H1 (cell line): Measurements from ENCODE around the gene ZNF385D. TPM values are rescaled to one million over a fixed set of nuclear protein-coding genes. Genes with fewer than 3 reads are reported as not detected.

Experiments used
- CTCF ChIA-PET: fragments of 300-600 bp; sonication (Branson Sonifier 250); formaldehyde crosslinking; loops from one replicate; lab custom pipeline; 2021; ENCODE audit not compliant: partially characterized antibody; lab: Charles Lee
- POLR2A ChIA-PET: fragments of 300-600 bp; sonication (Branson Sonifier 250); formaldehyde crosslinking; loops from one replicate; lab custom pipeline; 2021; ENCODE audit warnings: inconsistent platforms; ENCODE audit not compliant: partially characterized antibody; lab: Charles Lee
- DNase-seq, 2 experiments: peaks; one replicate each; pipeline versions ENCODE4 v3.0.0 to v3.0.0-alpha.2; 2010 to 2022; ENCODE audit warnings: low spot score in 2 of 2, low read depth in 1 of 2, mixed read lengths in 1 of 2
- FAIRE-seq: peaks from 2 replicates; lab custom pipeline; 2011; peaks lifted over from hg19 to GRCh38; lab: Jason Lieb, UNC
- H2AFZ ChIP-seq: 2 replicates; pipeline ENCODE4 v1.8.1; 2012; ENCODE audit warnings: low read length, inconsistent platforms
- H2AK5ac ChIP-seq: 2 replicates; pipeline ENCODE4 v1.6.1; 2013; ENCODE audit warnings: low read depth, low read length
- H2BK120ac ChIP-seq: replicated peaks from 2 replicates; pipeline ENCODE3; 2013; ENCODE audit warnings: low read depth, low read length, inconsistent platforms
- H2BK12ac ChIP-seq: 2 replicates; pipeline ENCODE4 v1.6.1; 2013; ENCODE audit warnings: low read depth, low read length
- H2BK15ac ChIP-seq: 2 replicates; pipeline ENCODE4 v1.6.1; 2013; ENCODE audit warnings: low read length
- H2BK20ac ChIP-seq: 2 replicates; pipeline ENCODE4 v1.6.1; 2013; ENCODE audit warnings: low read length
- H2BK5ac ChIP-seq: 2 replicates; pipeline ENCODE4 v1.6.1; 2013; ENCODE audit warnings: low read depth, low read length
- H3K14ac ChIP-seq: 2 replicates; pipeline ENCODE4 v1.6.1; 2013; ENCODE audit warnings: inconsistent platforms; ENCODE audit not compliant: insufficient read length
- H3K18ac ChIP-seq: 2 replicates; pipeline ENCODE4 v1.6.1; 2013; ENCODE audit warnings: low read length; ENCODE audit errors: extremely low read depth
- H3K23ac ChIP-seq: 2 replicates; pipeline ENCODE4 v1.6.1; 2013; ENCODE audit warnings: inconsistent platforms; ENCODE audit not compliant: insufficient read length
- H3K23me2 ChIP-seq: 2 replicates; pipeline ENCODE4 v1.6.1; 2013; ENCODE audit warnings: low read depth, low read length
- H3K27ac ChIP-seq: 2 replicates; pipeline ENCODE4 v1.6.1; 2011; ENCODE audit warnings: low read depth, low read length, inconsistent platforms
- H3K27me3 ChIP-seq, 4 experiments: replicated peaks in 1 of 4; 1 replicate in 1 of 4; 2 replicates in 3 of 4; pipeline versions ENCODE4 v1.6.1 to v1.8.1; 2011 to 2013; ENCODE audit warnings: low read length in 3 of 4, mild to moderate bottlenecking in 3 of 4, inconsistent platforms in 2 of 4, mixed read lengths in 2 of 4, moderate library complexity in 1 of 4; ENCODE audit not compliant: control insufficient read depth in 3 of 4, insufficient read depth in 3 of 4; ENCODE audit errors: extremely low read depth in 1 of 4
- H3K36me3 ChIP-seq, 4 experiments: 2 replicates each; pipeline versions ENCODE4 v1.6.1 to v1.8.1; 2011 to 2013; ENCODE audit warnings: mild to moderate bottlenecking in 4 of 4, low read length in 3 of 4, moderate library complexity in 2 of 4, control low read depth in 1 of 4, inconsistent platforms in 1 of 4; ENCODE audit not compliant: insufficient read depth in 4 of 4, control insufficient read depth in 2 of 4
- H3K4ac ChIP-seq: replicated peaks from 2 replicates; pipeline ENCODE3; 2013; ENCODE audit warnings: low read length, low read depth, mixed read lengths, inconsistent platforms; ENCODE audit not compliant: insufficient read length
- H3K4me1 ChIP-seq, 4 experiments: replicated peaks in 1 of 4; 1 replicate in 1 of 4; 2 replicates in 3 of 4; pipeline versions ENCODE4 v1.6.1 to v1.8.1; 2011 to 2013; ENCODE audit warnings: low read length in 3 of 4, inconsistent platforms in 2 of 4, mixed read lengths in 1 of 4; ENCODE audit not compliant: insufficient read depth in 4 of 4, control insufficient read depth in 3 of 4
- H3K4me2 ChIP-seq, 2 experiments: 2 replicates each; pipeline versions ENCODE4 v1.6.1 to v1.8.1; 2011 to 2013; ENCODE audit warnings: low read depth in 2 of 2, low read length in 2 of 2, control low read depth in 1 of 2, inconsistent platforms in 1 of 2, mild to moderate bottlenecking in 1 of 2; ENCODE audit not compliant: insufficient read depth in 1 of 2
- H3K4me3 ChIP-seq, 4 experiments: fragments of 200-600, 300-600 bp in 1 of 4; sonication (generic), shearing (Covaris generic), sonication (Bioruptor Twin) in 1 of 4; 2 replicates each; pipeline versions ENCODE4 v1.5.1 to v1.8.1; 2011 to 2016; ENCODE audit warnings: low read length in 4 of 4, low read depth in 3 of 4, control low read depth in 2 of 4, inconsistent platforms in 2 of 4, mild to moderate bottlenecking in 2 of 4, mixed read lengths in 1 of 4, moderate library complexity in 1 of 4; ENCODE audit not compliant: insufficient read depth in 2 of 4; ENCODE audit errors: extremely low read depth in 1 of 4
- H3K56ac ChIP-seq: replicated peaks from 2 replicates; pipeline ENCODE3; 2013; ENCODE audit warnings: low read depth, mild to moderate bottlenecking, mixed read lengths, low read length, inconsistent platforms; ENCODE audit not compliant: insufficient read length
- H3K79me1 ChIP-seq: 2 replicates; pipeline ENCODE4 v1.6.1; 2013; ENCODE audit warnings: low read depth, low read length, control low read depth
- H3K79me2 ChIP-seq, 2 experiments: 2 replicates each; pipeline versions ENCODE4 v1.6.1 to v1.8.1; 2012 to 2013; ENCODE audit warnings: low read length in 2 of 2, mild to moderate bottlenecking in 2 of 2, inconsistent platforms in 1 of 2; ENCODE audit not compliant: insufficient read depth in 2 of 2, control insufficient read depth in 1 of 2
- H3K9ac ChIP-seq, 4 experiments: replicated peaks in 1 of 4; 1 replicate in 1 of 4; 2 replicates in 3 of 4; pipeline versions ENCODE4 v1.6.1 to v1.8.1; 2011 to 2013; ENCODE audit warnings: low read depth in 3 of 4, low read length in 3 of 4, control low read depth in 2 of 4, mild to moderate bottlenecking in 2 of 4, moderate library complexity in 2 of 4, inconsistent platforms in 1 of 4; ENCODE audit errors: extremely low read depth in 1 of 4
- H3K9me3 ChIP-seq, 2 experiments: 2 replicates each; pipeline versions ENCODE4 v1.6.1 to v1.8.1; 2012 to 2013; ENCODE audit warnings: mild to moderate bottlenecking in 2 of 2, moderate library complexity in 2 of 2, control low read depth in 1 of 2, inconsistent platforms in 1 of 2, low read depth in 1 of 2, low read length in 1 of 2, mixed read lengths in 1 of 2; ENCODE audit not compliant: insufficient read depth in 2 of 2
- H4K20me1 ChIP-seq, 2 experiments: replicated peaks in 1 of 2; 2 replicates each; pipeline versions ENCODE3 to v1.8.1; 2011 to 2013; ENCODE audit warnings: inconsistent platforms in 2 of 2, low read length in 2 of 2, mild to moderate bottlenecking in 1 of 2; ENCODE audit not compliant: insufficient read depth in 2 of 2, control insufficient read depth in 1 of 2
- H4K5ac ChIP-seq: 2 replicates; pipeline ENCODE4 v1.6.1; 2013; ENCODE audit warnings: low read length, low read depth, mixed read lengths, inconsistent platforms; ENCODE audit not compliant: insufficient read length
- H4K8ac ChIP-seq: 2 replicates; pipeline ENCODE4 v1.8.0; 2013; ENCODE audit warnings: mild to moderate bottlenecking, moderate library complexity, low read length, inconsistent platforms; ENCODE audit not compliant: insufficient read depth; ENCODE audit errors: extremely low read depth
- H4K91ac ChIP-seq: replicated peaks from 2 replicates; pipeline ENCODE3; 2013; ENCODE audit warnings: low read length, mixed read lengths, inconsistent platforms; ENCODE audit not compliant: insufficient read length
- ATF3 ChIP-seq: IDR thresholded peaks from 2 replicates; pipeline ENCODE4 v1.6.1; 2011; ENCODE audit warnings: low read depth, mild to moderate bottlenecking, low read length; ENCODE audit not compliant: insufficient read depth
- BRCA1 ChIP-seq: IDR thresholded peaks from 2 replicates; pipeline ENCODE4 v1.6.1; 2012; ENCODE audit warnings: low read depth, low read length, improper control_type of control experiment
- CBX5 ChIP-seq: fragments of 300-800, 300-1000 bp; sonication (generic); IDR thresholded peaks from 2 replicates; pipeline ENCODE4 v1.7.1; 2016; ENCODE audit warnings: antibody characterized with exemption, low read length, low read depth
- E2F6 ChIP-seq: IDR thresholded peaks from 2 replicates; pipeline ENCODE4 v1.6.1; 2012; ENCODE audit warnings: inconsistent platforms
- EZH2 ChIP-seq: fragments of 200-600 bp; sonication (generic); IDR thresholded peaks from 2 replicates; pipeline ENCODE4 v1.7.1; 2012; ENCODE audit warnings: low read depth, mild to moderate bottlenecking, moderate library complexity, low read length, inconsistent platforms; ENCODE audit not compliant: severe bottlenecking
- FOSL1 ChIP-seq: IDR thresholded peaks from 2 replicates; pipeline ENCODE4 v1.6.1; 2011; ENCODE audit warnings: mild to moderate bottlenecking, low read depth, low read length, moderate library complexity; ENCODE audit not compliant: insufficient read depth
- POU5F1 ChIP-seq: IDR thresholded peaks from 2 replicates; pipeline ENCODE4 v1.6.1; 2011; ENCODE audit warnings: low read depth, mild to moderate bottlenecking, low read length, moderate library complexity
- RNF2 ChIP-seq: fragments of 200-900, 300-1000 bp; sonication (generic); IDR thresholded peaks from 2 replicates; pipeline ENCODE4 v1.7.1; 2016; ENCODE audit warnings: borderline replicate concordance, low read depth, mild to moderate bottlenecking, antibody characterized with exemption, low read length; ENCODE audit not compliant: poor library complexity, severe bottlenecking; ENCODE audit errors: missing control alignments
- RXRA ChIP-seq: IDR thresholded peaks from 2 replicates; pipeline ENCODE4 v1.6.1; 2011; ENCODE audit warnings: low read depth, mild to moderate bottlenecking, low read length, moderate library complexity; ENCODE audit not compliant: insufficient read depth
- SP4 ChIP-seq: IDR thresholded peaks from 2 replicates; pipeline ENCODE4 v1.6.1; 2012; ENCODE audit warnings: low read length, inconsistent platforms
- TAF1 ChIP-seq: IDR thresholded peaks from 2 replicates; pipeline ENCODE4 v1.6.1; 2011; ENCODE audit warnings: mild to moderate bottlenecking, low read depth, low read length
- TAF7 ChIP-seq: optimal IDR thresholded peaks from 2 replicates; pipeline ENCODE3; 2011; ENCODE audit warnings: low read depth, mild to moderate bottlenecking, inconsistent platforms, low read length, moderate library complexity, borderline replicate concordance
- ZNF274 ChIP-seq: IDR thresholded peaks from 2 replicates; pipeline ENCODE4 v1.7.0; 2012; ENCODE audit warnings: low read length, borderline replicate concordance; ENCODE audit errors: extremely low read depth
- WGBS, 2 experiments: shearing (Covaris generic) in 1 of 2; methylation state at CpG; one replicate each; pipeline versions ENCODE4 v1.1.6 to v1.1.7; 2013 to 2015; ENCODE audit warnings: low lambda C conversion rate in 2 of 2, mixed read lengths in 2 of 2, inconsistent platforms in 1 of 2, low coverage in 1 of 2, missing lambda C conversion rate in 1 of 2; ENCODE audit not compliant: insufficient replicate concordance in 2 of 2, insufficient coverage in 1 of 2, insufficient read length in 1 of 2; ENCODE audit errors: extremely low coverage in 1 of 2, missing lambda C conversion rate in 1 of 2; 5-methylcytosine and 5-hydroxymethylcytosine counted together
- polyA plus RNA-seq, 7 experiments: library from polyadenylated mRNA; depleted of rRNA in 3 of 7; stranded (reverse) in 5 of 7; unstranded in 2 of 7; fragments of >200 nt in 5 of 7; fragments of 200-250 nt in 2 of 7; gene quantifications; 1 replicate in 5 of 7; 2 replicates in 1 of 7; 4 replicates in 1 of 7; pipeline versions ENCODE4 v1.2.1 to v1.2.3, GENCODE V29; 2011 to 2013; ENCODE audit warnings: missing spikeins in 2 of 7, mixed read lengths in 2 of 7
- total RNA-seq: library from RNA; stranded (reverse); fragmentation: NEBNext Ultra II Directional; extraction: Animal tissue kit (Norgen Biotek cat#: 25700); gene quantifications from 2 replicates; pipeline ENCODE4 v1.2.1, GENCODE V29; 2021

Gene ZNF385D
- total and polyA plus RNA-seq, 2 of the 8 experiments (the other 6 are each of a cell fraction or from before 2014, with no cell fraction given) = 5.9 to 10.8 TPM

- Histone ChIP-seq H3K27me3 (no peaks in the 10 kb centered on the region), H3K4me2 (no peak overlapping the region), H4K20me1 (no peaks in the 10 kb centered on the region), H3K27ac (no peak overlapping the region), H2AK5ac (no peak overlapping the region), H3K79me2 (no peaks in the 10 kb centered on the region), H4K5ac (no peak overlapping the region), H3K4me3 (no peak overlapping the region), H3K23ac (no peak overlapping the region), H3K23me2 (no peaks in the 10 kb centered on the region), H2BK20ac (no peak overlapping the region), H3K18ac (no peak overlapping the region), H3K9ac (no peak overlapping the region), H2BK15ac (no peak overlapping the region), H2AFZ (no peak overlapping the region), H2BK5ac (no peak overlapping the region), H3K79me1 (no peaks in the 10 kb centered on the region), H3K14ac (no peak overlapping the region), H3K56ac (no peak overlapping the region), H3K9me3 (no peaks in the 10 kb centered on the region; a peak in 1 of 4 replicates), H4K91ac (no peak overlapping the region), H3K4ac (no peak overlapping the region), H3K36me3 (no peaks in the 10 kb centered on the region), H4K8ac (no peak overlapping the region), H2BK120ac (no peak overlapping the region), H3K4me1 (no peaks in the 10 kb centered on the region; a peak in 1 of 7 replicates), H2BK12ac (no peak overlapping the region)
- ChIA-PET POLR2A (no interaction called here), CTCF (interaction anchor here (0.6 kb wide), 2 partner anchors 11 to 1466 kb away, joined by 3 read pairs; no protein-coding TSS in a partner anchor)
- FAIRE-seq = no peak
- 71% methylated on average over 3 of the region's 3 CpGs; no CpG with 5 or more reads in 1 of the 2 experiments for WGBS, 2 experiments
- no peak for DNase-seq
- TF ChIP-seq BRCA1 (no peak), POU5F1 (no peak), ZNF274 (no peak), SP4 (no peak), EZH2 (no peak), TAF1 (no peak), CBX5 (no peak), RXRA (no peak), RNF2 (no peak), E2F6 (no peak), TAF7 (no peak), ATF3 (no peak), FOSL1 (no peak)
Measured at GRCh38 chr3:21564531-21564930, 186.5 kb downstream of the ZNF385D start.
